A673 (cell line): ENCODE measurements around the gene ADNP2.

Experiments used
- EZH2 ChIP-seq: fragments of 200-600 bp; sonication (generic); IDR thresholded peaks from 2 replicates; pipeline ENCODE4 v1.6.1; 2017; ENCODE audit warnings: borderline replicate concordance, low read depth, mild to moderate bottlenecking, mixed read lengths, antibody characterized with exemption, low read length; ENCODE audit not compliant: poor library complexity, severe bottlenecking
- TF ChIP-seq, protein P1 (sequence below): fragments of 300-800, 200-600 bp; sonication (generic); conservative IDR thresholded peaks from 2 replicates; pipeline ENCODE4 v1.5.1; 2017; ENCODE audit warnings: low read depth, mild to moderate bottlenecking, antibody characterized with exemption, low read length, moderate library complexity, mixed read lengths

DNA sequence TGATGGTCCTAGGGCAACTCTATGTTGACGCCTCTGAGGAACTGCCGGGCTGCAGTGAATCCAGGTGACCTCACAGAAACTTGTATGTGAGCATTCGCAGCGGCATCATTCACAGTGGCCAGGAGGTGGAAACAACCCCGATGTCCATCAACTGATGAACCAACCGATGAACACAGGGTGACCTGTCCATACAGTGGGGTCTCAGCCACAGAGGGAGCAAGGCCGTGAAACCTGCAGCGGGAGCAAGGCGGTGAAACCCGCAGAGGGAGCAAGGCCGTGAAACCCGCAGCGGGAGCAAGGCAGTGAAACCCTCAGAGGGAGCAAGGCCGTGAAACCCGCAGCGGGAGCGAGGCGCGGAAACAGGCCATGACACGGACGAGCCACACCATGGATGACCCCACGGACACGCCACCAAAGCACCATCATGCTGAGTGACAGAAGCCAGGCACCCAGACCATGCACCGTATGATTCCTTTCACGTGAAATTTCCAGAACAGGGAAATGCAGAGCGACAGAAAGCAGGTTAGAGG, 75.2 kb downstream of the ADNP2 start:
- TF ChIP-seq, protein P1, sequence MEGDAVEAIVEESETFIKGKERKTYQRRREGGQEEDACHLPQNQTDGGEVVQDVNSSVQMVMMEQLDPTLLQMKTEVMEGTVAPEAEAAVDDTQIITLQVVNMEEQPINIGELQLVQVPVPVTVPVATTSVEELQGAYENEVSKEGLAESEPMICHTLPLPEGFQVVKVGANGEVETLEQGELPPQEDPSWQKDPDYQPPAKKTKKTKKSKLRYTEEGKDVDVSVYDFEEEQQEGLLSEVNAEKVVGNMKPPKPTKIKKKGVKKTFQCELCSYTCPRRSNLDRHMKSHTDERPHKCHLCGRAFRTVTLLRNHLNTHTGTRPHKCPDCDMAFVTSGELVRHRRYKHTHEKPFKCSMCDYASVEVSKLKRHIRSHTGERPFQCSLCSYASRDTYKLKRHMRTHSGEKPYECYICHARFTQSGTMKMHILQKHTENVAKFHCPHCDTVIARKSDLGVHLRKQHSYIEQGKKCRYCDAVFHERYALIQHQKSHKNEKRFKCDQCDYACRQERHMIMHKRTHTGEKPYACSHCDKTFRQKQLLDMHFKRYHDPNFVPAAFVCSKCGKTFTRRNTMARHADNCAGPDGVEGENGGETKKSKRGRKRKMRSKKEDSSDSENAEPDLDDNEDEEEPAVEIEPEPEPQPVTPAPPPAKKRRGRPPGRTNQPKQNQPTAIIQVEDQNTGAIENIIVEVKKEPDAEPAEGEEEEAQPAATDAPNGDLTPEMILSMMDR, result no peak
- no peak for TF ChIP-seq EZH2
